ENCODE measurements around the gene OLFM2.
"Not testable (repeated sequence)": the region's sequence is repeated elsewhere in the genome, so short reads cannot be mapped to it uniquely, and the experiment has no call there.

Gene OLFM2
- 0 to 2.1 (median 0.41) reads per million in 18 experiments for total RNA-seq

GRCh38 chr19:9936326-9937000 lies at the start of gene OLFM2:
Gene OLFM2 (minus strand): TSS chr19:9936515. CDS start chr19:9936366, 149 bp downstream.
- no peak for DNase-seq

DNA sequence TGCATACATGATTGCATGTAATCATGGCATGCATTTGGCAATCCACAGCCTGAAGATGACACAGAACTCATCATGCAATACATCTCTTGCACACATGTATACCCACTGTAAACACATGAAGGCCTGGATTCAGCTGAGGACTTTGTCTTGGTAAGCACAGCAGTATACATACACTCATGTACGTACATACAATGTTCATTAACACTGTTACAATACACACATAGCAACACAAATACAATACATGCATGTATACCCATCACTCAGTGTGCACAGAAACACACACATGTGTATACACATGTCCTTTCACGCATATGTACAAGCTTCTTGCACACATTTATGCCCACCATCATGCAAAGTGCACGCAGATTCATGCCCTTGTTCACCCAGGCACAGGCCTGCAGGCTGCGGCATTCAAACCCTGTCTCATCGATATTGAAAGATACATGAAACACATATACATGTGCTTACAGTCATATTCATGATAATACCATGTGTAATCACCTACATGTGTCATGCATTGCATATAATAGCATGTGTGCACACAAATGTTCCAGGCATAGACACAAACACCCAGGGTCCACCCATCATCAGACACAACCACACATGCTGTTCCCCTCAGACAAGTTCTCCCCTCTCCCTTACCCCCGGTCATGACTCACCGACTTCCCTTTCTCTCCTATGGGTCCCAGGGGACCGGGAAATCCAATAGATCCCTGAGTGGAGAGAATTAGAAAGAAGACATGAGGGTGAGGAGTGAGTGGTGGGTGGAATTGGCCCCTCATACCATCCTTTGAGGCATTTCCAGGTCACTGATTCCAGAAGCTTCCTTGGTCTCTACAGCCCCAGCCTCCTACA lies 45.3 kb upstream of the OLFM2 start:
- DNase-seq, result no peak

GRCh38 chr19:9972103-9972502 lies 35.8 kb upstream of the OLFM2 start:
- no peak for DNase-seq

DNA sequence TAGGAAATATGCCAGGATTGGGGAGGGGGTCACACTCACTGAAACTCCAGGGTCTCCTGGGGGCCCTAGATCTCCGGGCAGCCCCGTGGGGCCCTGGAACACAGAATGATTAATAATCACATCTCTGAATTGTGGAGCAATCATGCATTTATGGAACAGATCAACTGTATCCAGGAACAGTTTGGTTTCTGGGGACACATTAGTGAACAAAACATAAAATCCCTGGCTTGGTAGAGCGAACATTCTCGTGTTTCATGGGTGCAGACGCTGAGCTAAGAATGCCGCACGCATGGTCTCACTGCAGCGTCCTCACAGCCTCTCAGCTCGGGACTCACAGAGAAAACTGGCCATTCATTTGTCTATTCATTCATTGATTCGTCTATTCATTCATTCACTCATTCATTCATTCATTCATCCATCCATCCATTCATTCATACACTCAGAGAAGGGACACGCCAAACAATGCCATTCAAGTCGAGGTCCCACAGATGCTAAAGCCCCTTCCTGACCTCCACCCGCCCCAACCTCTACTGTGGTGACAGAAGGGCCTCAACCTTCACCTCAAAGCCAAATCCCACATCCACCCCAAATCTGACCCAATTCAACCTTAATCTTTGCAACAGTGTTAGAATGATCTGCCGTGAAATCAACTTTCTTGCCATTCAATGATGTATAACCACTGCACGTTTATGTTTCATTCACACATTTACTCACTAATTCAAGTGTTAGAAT lies 35.0 kb upstream of the OLFM2 start:
- no peak for DNase-seq

DNA sequence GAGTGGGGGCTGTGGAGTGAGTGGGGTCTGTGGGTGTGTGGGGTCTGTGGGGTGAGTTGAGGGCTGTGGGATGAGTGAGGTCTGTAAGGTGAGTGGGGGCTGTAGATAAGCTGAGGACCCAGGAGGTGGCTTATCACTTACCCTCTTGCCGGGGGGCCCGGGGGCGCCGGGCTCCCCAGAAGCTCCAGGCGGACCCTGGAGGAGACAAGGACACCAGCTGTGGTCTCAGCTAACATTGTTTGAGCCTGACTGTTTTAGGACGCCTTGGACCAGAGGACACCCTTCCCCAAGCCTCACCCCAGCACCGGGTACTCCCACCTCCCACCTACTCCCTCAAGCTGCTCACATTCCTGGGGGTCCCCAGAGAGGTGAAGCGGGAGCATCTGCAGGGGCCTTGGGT lies 34.2 kb upstream of the OLFM2 start:
- DNase-seq, result no peak

DNA sequence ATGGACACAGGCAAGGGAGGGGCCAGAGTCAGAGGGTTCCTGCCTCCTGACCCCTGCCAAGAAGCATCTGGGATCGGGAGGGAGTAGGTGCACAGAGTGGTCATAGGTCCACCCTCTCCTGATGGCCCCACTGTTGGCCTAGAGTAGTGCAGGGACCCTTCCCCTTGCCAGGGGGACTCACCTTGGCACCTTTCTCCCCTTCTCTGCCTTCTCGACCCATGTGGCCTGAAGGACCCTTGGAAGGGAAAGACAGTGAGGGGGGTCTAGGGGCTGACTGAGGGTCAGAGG lies 33.3 kb upstream of the OLFM2 start:
- DNase-seq, result no peak

DNA sequence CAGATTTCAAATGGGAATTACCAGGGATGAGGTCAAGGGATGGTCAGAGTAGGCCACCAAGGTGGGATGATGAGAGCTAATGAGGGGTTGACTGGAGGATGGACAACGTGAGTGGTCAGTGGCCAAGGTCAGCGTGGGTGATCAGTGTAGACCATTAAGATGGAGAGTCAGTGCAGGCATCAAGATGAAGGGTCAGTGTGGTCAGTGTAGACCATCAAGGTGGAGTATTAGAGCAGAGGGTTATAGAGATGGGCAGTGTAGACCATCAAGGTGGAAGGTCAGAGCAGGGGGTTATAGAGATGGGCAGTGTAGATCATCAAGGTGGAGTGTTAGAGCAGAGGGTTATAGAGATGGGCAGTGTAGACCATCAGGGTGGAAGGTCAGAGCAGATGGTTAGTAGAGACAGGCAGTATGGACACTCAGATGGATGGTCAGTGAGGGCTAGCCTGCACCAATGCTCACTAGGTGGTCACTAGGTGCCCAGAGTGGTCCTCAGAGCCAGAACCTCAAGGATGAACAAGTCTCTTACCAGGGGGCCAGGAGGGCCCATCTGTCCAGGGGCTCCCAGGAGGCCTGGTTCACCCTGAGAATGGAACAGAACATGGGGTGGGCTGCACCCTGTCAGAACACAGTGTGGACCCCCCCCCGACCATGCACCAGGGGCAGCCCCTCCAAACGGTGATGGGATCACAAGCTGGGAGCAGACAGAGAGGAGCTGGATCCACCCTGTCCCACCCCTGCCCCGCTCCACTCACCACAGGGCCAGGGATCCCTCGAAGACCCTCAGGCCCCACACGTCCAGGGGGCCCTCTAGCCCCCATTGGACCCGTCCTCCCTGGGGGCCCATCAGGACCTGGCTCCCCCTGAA lies 32.7 kb upstream of the OLFM2 start:
- no peak for DNase-seq

DNA sequence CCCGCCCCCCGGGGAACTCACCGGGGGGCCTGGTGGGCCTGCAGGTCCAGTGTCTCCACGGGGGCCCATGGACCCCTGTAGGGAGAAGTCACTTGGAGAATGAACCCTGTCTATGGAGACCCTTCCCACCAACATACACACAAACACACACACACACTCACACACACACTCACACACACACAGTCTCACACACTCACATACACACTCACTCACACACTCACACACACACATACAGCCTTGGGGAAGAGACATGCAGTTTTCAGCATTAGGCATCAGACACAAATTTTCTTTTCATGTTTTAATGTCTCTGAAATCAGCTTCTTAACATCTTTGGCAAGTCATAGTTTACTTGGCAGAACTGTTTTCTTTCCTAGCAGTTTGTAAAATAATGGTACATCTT lies 31.0 kb upstream of the OLFM2 start:
- no peak for DNase-seq

- DNase-seq, result no peak
Observed at GRCh38 chr19:9966448-9966847, 30.1 kb upstream of the OLFM2 start.

DNA sequence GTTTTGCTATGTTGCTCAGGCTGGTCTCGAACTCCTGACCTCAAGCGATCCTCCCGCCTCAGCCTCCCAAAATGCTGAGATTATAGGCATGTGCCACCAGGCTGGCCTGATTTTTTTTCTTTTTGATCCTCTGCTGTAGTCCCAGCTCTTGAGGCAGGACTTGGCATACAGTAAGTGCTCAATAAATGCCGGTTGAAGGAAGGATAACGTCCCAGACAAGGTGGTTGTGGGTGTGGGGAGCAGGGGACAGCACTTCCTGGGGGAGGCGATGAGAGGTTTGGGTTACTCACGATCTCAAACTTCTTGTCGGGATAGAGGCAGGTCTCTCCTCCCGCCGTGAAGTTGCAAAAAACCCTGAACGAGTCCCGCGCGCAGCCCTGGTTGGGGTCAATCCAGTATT lies 29.7 kb upstream of the OLFM2 start:
- no peak for DNase-seq

- DNase-seq, result no peak
Observed at GRCh38 chr19:9962623-9963290, 26.4 kb upstream of the OLFM2 start.

GRCh38 chr19:9961103-9961502 lies 24.8 kb upstream of the OLFM2 start:
- no peak for DNase-seq

DNA sequence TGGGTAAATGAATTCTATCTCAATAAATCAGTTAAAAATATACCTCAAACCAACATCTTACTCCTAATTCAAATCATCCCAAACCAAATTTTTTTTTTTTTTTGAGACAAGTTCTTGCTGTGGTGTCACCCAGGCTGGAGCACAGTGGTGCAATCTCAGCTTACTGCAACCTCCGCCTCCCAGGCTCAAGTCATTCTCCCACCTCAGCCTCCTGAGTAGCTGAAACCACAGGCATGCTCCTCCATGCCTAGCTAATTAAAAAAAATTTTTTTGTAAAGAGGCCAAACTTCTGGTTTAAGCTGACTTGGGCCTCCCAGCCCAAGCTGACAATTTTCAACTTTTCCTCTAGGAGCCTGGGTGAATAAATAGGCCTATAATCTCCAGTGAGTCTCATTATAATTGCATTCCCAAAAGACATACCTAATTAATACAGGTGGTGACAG lies 22.1 kb upstream of the OLFM2 start:
- no peak for DNase-seq

DNA sequence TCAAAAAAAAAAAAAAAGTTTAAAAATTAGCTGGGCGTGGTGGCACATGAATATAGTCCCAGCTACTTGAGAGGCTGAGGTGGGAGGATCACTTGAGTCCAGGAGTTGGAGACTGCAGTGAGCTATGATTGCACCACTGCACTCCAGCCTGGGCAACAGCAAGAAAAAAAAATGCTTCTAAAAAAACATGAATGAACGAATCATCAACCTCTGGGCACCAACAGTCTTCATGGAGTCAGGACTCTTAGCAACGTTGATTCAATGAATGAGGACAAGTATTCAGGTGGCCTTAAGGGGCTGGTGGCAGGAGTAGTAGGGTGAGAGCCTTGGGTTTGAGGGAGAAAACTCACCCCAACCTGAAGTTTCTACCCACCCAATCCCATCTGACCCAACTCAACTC lies 20.6 kb upstream of the OLFM2 start:
- DNase-seq, result no peak

GRCh38 chr19:9953802-9954542 lies 17.7 kb upstream of the OLFM2 start:
- DNase-seq, result no peak

DNA sequence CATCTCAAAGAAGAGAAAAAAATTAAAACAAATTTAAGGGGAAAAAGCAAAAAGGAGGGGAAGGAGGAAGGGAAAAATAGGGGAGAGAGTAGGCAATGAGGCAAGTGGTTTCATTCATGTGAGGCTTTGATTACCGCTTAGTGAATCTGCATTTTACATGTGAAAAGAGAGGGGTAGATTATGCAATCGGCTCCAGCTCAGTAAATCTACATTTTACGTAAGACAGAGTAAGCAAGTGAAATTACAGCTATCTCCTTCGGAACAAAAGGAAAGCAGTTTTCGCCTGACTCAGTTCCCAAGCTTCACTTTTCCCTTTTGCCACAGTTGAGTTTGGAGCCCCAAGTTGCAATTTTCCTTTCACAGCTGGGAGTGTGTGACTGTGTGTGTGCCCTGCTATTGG lies 16.0 kb upstream of the OLFM2 start:
- DNase-seq, result no peak

DNA sequence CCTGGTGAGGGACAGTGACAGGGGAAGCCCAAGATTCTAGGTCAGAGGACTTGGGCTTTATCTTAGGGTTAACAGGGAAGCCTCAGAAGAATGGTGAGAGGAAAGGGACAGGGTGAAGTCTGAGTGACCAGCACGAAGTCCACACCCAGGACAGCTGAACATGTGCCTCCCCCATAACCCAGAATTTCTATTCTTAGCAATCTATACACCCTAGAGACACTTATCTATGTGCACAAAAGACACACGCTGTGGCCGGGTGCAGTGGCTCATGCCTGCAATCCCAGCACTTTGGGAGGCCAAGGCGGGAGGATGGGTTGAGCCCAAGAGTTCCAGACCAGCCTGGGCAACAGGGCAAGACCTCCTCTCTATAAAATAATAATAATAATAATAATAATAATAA lies 11.1 kb upstream of the OLFM2 start:
- no peak for DNase-seq

DNA sequence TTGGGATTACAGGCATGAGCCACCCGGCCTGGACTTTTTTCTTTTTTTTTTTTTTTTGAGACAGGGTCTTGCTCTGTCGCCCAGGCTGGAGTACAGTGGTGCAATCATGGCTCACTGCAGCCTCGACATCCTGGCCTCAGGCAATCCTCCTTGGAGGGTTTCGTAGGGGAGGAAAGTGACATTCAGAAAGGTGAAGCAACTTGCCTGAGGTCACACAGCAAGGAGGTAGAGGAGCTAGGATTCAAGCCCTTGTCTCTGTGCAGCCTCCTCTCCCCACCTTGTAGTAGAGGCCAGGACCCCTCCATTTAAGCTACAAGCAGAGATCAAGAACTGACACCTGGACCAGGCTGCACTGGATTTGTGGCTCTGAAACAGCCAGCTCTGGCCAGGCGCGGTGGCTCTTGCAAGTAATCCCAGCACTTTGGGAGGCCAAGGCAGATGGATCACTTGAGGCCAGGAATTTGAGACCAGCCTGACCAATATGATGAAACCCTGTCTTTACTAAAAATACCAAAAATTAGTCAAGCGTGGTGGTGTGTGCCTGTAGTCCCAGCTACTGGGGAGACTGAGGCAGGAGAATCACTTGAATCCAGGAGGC lies 10.3 kb upstream of the OLFM2 start:
- not testable (repeated sequence) for DNase-seq

DNA sequence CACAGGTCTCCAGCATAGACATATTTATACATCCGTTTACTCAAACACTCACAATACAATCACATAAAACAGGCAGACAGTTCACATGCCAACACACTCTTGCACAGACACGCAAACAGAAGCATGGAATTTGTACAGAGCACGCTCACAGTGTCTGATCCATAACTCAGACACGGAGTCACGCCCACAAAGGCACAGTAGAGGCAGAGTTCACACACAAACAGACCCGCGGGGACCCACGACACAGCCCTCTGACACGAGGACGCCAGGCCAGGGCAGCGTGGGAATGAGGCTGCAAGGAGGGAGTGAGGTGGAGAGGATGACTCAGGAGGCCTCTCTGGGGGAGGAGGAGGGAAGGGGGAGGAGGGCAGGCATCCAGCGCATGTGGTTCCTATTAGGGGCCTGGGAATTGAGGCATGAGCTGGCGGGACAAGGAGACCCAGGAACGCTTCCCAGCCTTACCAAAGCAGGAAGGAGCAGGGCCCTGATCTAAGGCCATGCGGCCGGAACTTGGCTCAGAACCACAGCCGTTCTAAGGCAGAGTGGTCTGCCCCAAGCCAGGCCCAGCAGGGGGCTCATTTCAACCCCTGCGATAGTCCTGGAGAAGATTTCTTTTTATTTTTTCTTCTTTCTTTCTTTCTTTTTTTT lies 9.1 kb upstream of the OLFM2 start:
- peak in 1 of 2 donors; percentile 3 for DNase-seq

GRCh38 chr19:9943744-9944143 lies 7.4 kb upstream of the OLFM2 start:
- no peak for DNase-seq
